ENCODE data around the gene NTRK3. TPM values are rescaled to one million over a fixed set of nuclear protein-coding genes. Genes with fewer than 3 reads are reported as not detected.

NTRK3 gene
- total RNA-seq, 6 experiments from 2014 or later = 0.35 to 0.75 (median 0.46) TPM

- TF ChIP-seq CTCF (IDR thresholded peaks at IDR 0.05) (no peak), POLR2A (IDR thresholded peaks at IDR 0.05) (no peak)
- Histone ChIP-seq H3K27ac (peak overlapping the region in 1 of 3 donors; percentile 24), H3K4me3 (no peak overlapping the region), H3K4me1 (no peaks in the 10 kb centered on the region), H3K9me3 (no peaks in the 10 kb centered on the region), H3K27me3 (no peaks in the 10 kb centered on the region), H3K36me3 (no peaks in the 10 kb centered on the region)
- intact Hi-C loops (cut with DNase I) = no loop called here
- ATAC-seq (peak in 1 of 4 donors; percentile 53), DNase-seq (no peak)
- 85% methylated on average over 3 of the region's 7 CpGs for WGBS (ENCODE audit: insufficient coverage, low coverage, low lambda C conversion rate, missing lambda C conversion rate)
Observed at GRCh38 chr15:87949151-87949574, 307.4 kb downstream of the NTRK3 start.

- intact Hi-C loops (cut with DNase I) = no loop called here
- Histone ChIP-seq H3K36me3 (no peaks in the 10 kb centered on the region), H3K27me3 (no peaks in the 10 kb centered on the region), H3K27ac (no peak overlapping the region), H3K4me3 (no peak overlapping the region), H3K4me1 (no peaks in the 10 kb centered on the region), H3K9me3 (no peaks in the 10 kb centered on the region)
- TF ChIP-seq POLR2A (IDR thresholded peaks at IDR 0.05) (no peak), CTCF (IDR thresholded peaks at IDR 0.05) (no peak)
- ATAC-seq (no peak), DNase-seq (no peak)
- WGBS (ENCODE audit: insufficient coverage, low coverage, low lambda C conversion rate, missing lambda C conversion rate) = 29% methylated on average over 3 of the region's 3 CpGs
Observed at GRCh38 chr15:87947560-87947959, 309.0 kb downstream of the NTRK3 start.

GRCh38 chr15:87945246-87945645, 311.3 kb downstream of the NTRK3 start:
- 56% methylated on average over 3 of the region's 3 CpGs for WGBS (ENCODE audit: insufficient coverage, low coverage, low lambda C conversion rate, missing lambda C conversion rate)
- H3K9me3 ChIP-seq = no peaks in the 10 kb centered on the region
- no peaks in the 10 kb centered on the region for H3K4me1 ChIP-seq
- no peaks in the 10 kb centered on the region for H3K36me3 ChIP-seq
- intact Hi-C loops (cut with DNase I) = no loop called here
- no peak overlapping the region for H3K27ac ChIP-seq
- H3K27me3 ChIP-seq = no peaks in the 10 kb centered on the region
- no peak for ATAC-seq
- TF ChIP-seq CTCF (IDR thresholded peaks at IDR 0.05) (no peak), POLR2A (IDR thresholded peaks at IDR 0.05) (no peak)
- no peak overlapping the region for H3K4me3 ChIP-seq
- DNase-seq = no peak

- no peak for DNase-seq
- no peaks in the 10 kb centered on the region for H3K27me3 ChIP-seq
- intact Hi-C loops (cut with DNase I) = no loop called here
- ATAC-seq = no peak
- no peaks in the 10 kb centered on the region for H3K36me3 ChIP-seq
- H3K4me3 ChIP-seq = no peak overlapping the region
- H3K9me3 ChIP-seq = no peaks in the 10 kb centered on the region
- no peak overlapping the region for H3K27ac ChIP-seq
- TF ChIP-seq CTCF (IDR thresholded peaks at IDR 0.05) (no peak), POLR2A (IDR thresholded peaks at IDR 0.05) (no peak)
- H3K4me1 ChIP-seq = no peaks in the 10 kb centered on the region
- WGBS (ENCODE audit: insufficient coverage, low coverage, low lambda C conversion rate, missing lambda C conversion rate) = 24% methylated on average over 4 of the region's 7 CpGs
Observed at GRCh38 chr15:87944691-87945090, 311.8 kb downstream of the NTRK3 start.

GRCh38 chr15:87944050-87944449, 312.5 kb downstream of the NTRK3 start:
- Histone ChIP-seq H3K27ac (no peak overlapping the region), H3K4me3 (no peak overlapping the region), H3K27me3 (no peaks in the 10 kb centered on the region), H3K4me1 (no peaks in the 10 kb centered on the region), H3K36me3 (no peaks in the 10 kb centered on the region), H3K9me3 (no peaks in the 10 kb centered on the region)
- 28% methylated on average over 3 of the region's 3 CpGs for WGBS (ENCODE audit: insufficient coverage, low coverage, low lambda C conversion rate, missing lambda C conversion rate)
- intact Hi-C loops (cut with DNase I) = no loop called here
- no peak for TF ChIP-seq CTCF (IDR thresholded peaks at IDR 0.05)
- no peak for TF ChIP-seq POLR2A (IDR thresholded peaks at IDR 0.05)
- DNase-seq (no peak), ATAC-seq (no peak)
